ENCODE measurements around the gene CTIF.

GRCh38 chr18:48774941-48775340, 236.1 kb downstream of the CTIF start:
- TF ChIP-seq POLR2A (IDR thresholded peaks at IDR 0.05; ENCODE audit: low read depth, low read length) (no peak), POLR2AphosphoS5 (IDR thresholded peaks at IDR 0.05; ENCODE audit: low read depth, low read length) (no peak)
